Smooth muscle cell (in vitro differentiated cells): ENCODE measurements around the gene CASQ1. TPM values are rescaled to one million over a fixed set of nuclear protein-coding genes. Genes with fewer than 3 reads are reported as not detected.

Experiments
- DNase-seq: peaks from one replicate; lab custom pipeline; 2025; ENCODE audit not compliant: unreplicated experiment; lab: John Stamatoyannopoulos, UW
- H2AFZ ChIP-seq: fragments of 200-600 bp; sonication (generic); 2 replicates; pipeline ENCODE4 v1.6.0; 2016; ENCODE audit warnings: antibody characterized with exemption, low read depth, mild to moderate bottlenecking
- H3F3A ChIP-seq: fragments of 200-600 bp; sonication (generic); 2 replicates; pipeline ENCODE4 v1.6.0; 2017; ENCODE audit warnings: antibody characterized with exemption, low read depth
- H3K27ac ChIP-seq: fragments of 200-600 bp; sonication (generic); 2 replicates; pipeline ENCODE4 v1.5.1; 2016; ENCODE audit warnings: low read depth, mild to moderate bottlenecking
- H3K27me3 ChIP-seq: fragments of 200-600 bp; sonication (generic); 2 replicates; pipeline ENCODE4 v1.6.1; 2016; ENCODE audit warnings: low read depth, mild to moderate bottlenecking
- H3K36me3 ChIP-seq: fragments of 200-600 bp; sonication (generic); 2 replicates; pipeline ENCODE4 v1.5.1; 2016; ENCODE audit warnings: low read depth
- H3K4me1 ChIP-seq: fragments of 200-600 bp; sonication (generic); 2 replicates; pipeline ENCODE4 v1.5.1; 2016; ENCODE audit warnings: low read depth
- H3K4me2 ChIP-seq: fragments of 200-600 bp; sonication (generic); 2 replicates; pipeline ENCODE4 v1.6.0; 2016; ENCODE audit warnings: mild to moderate bottlenecking
- H3K4me3 ChIP-seq: fragments of 200-600 bp; sonication (generic); 2 replicates; pipeline ENCODE4 v1.5.1; 2016; ENCODE audit warnings: mild to moderate bottlenecking
- H3K79me2 ChIP-seq: fragments of 200-600 bp; sonication (generic); 2 replicates; pipeline ENCODE4 v1.6.0; 2016; ENCODE audit warnings: low read depth, mild to moderate bottlenecking
- H3K9ac ChIP-seq: fragments of 200-600 bp; sonication (generic); 2 replicates; pipeline ENCODE4 v1.6.0; 2016; ENCODE audit warnings: low read depth
- H3K9me3 ChIP-seq: fragments of 200-600 bp; sonication (generic); replicated peaks from 2 replicates; pipeline ENCODE4 v1.5.1; 2016; ENCODE audit warnings: low read depth
- H4K20me1 ChIP-seq: fragments of 200-600 bp; sonication (generic); 2 replicates; pipeline ENCODE4 v1.6.0; 2016; ENCODE audit warnings: low read depth
- WGBS: methylation state at CpG from one replicate; pipeline ENCODE4 v1.1.7; 2016; ENCODE audit warnings: low lambda C conversion rate; 5-methylcytosine and 5-hydroxymethylcytosine counted together
- polyA plus RNA-seq: library from polyadenylated mRNA; unstranded; fragments of >200 nt; fragmentation: Nextera tagmentation; extraction: Ambion mirVana; gene quantifications from 2 replicates; pipeline ENCODE4 v1.2.1, GENCODE V29; 2016
- total RNA-seq: library from RNA; depleted of rRNA; stranded (reverse); fragments of >200 nt; gene quantifications from 2 replicates; pipeline ENCODE4 v1.2.3, GENCODE V29; 2014
- TF ChIP-seq, protein P1 (sequence below): fragments of 200-600 bp; sonication (generic); IDR thresholded peaks from 2 replicates; pipeline ENCODE4 v1.5.1; 2017; ENCODE audit warnings: borderline replicate concordance, mild to moderate bottlenecking, antibody characterized with exemption; ENCODE audit not compliant: insufficient read depth, poor library complexity, severe bottlenecking

The CASQ1 gene
- total and polyA plus RNA-seq, 2 experiments from 2014 or later: 0.36 TPM; not detected in 1

DNA sequence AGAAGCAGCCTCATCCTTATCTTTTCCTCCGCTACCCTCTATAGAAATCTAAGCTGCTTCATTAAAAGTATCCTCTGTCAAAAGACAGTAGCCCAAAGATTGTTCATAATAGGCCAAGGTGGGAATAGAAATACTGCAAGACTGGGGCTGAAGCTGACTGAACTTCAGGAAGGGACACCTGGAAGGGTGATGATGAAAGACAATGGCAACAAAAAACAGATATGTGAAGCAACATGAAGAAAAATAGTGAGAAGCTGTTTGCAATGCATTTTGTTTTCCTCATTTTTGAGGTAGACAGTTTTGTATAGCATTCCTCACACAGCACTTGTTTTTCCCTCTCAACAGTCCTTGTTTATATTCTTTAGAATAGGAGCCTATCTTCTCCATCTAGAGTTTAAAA, 55.1 kb downstream of the CASQ1 start:
- TF ChIP-seq, protein P1, sequence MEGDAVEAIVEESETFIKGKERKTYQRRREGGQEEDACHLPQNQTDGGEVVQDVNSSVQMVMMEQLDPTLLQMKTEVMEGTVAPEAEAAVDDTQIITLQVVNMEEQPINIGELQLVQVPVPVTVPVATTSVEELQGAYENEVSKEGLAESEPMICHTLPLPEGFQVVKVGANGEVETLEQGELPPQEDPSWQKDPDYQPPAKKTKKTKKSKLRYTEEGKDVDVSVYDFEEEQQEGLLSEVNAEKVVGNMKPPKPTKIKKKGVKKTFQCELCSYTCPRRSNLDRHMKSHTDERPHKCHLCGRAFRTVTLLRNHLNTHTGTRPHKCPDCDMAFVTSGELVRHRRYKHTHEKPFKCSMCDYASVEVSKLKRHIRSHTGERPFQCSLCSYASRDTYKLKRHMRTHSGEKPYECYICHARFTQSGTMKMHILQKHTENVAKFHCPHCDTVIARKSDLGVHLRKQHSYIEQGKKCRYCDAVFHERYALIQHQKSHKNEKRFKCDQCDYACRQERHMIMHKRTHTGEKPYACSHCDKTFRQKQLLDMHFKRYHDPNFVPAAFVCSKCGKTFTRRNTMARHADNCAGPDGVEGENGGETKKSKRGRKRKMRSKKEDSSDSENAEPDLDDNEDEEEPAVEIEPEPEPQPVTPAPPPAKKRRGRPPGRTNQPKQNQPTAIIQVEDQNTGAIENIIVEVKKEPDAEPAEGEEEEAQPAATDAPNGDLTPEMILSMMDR: no peak
- H3K4me1 ChIP-seq: no peaks in the 10 kb centered on the region
- H3F3A ChIP-seq: no peaks in the 10 kb centered on the region
- no peak overlapping the region for H3K4me2 ChIP-seq
- peaks cover 43% of the 10 kb centered on the region for H3K79me2 ChIP-seq
- H3K36me3 ChIP-seq: no peaks in the 10 kb centered on the region
- no peak overlapping the region for H2AFZ ChIP-seq
- H3K9ac ChIP-seq: no peak overlapping the region
- no peak overlapping the region for H3K27ac ChIP-seq
- peaks cover 91% of the 10 kb centered on the region for H4K20me1 ChIP-seq
- no peaks in the 10 kb centered on the region for H3K9me3 ChIP-seq
- H3K27me3 ChIP-seq: no peaks in the 10 kb centered on the region
- DNase-seq: no peak
- WGBS: 81% methylated on average over 1 of the region's 1 CpG
- H3K4me3 ChIP-seq: no peak overlapping the region

DNA sequence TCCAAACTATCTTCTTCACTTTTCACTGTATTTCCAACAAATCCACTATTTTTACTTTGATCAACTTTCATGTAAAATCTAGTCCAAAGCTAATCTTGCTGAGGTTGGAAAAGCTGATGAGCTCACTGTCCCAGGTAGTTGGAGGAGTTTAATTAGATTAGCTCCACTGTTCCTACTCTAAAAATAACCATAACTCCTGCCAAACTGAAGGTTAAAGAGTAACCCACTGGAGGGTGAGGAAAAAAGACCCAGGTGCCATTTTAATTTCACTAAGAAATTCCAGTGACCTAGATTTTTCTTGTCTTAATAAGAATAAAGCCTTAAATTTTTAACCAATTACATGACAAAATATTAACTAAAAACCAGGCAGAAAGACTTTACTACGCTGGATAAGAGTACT, 56.7 kb downstream of the CASQ1 start:
- DNase-seq: no peak

DNA sequence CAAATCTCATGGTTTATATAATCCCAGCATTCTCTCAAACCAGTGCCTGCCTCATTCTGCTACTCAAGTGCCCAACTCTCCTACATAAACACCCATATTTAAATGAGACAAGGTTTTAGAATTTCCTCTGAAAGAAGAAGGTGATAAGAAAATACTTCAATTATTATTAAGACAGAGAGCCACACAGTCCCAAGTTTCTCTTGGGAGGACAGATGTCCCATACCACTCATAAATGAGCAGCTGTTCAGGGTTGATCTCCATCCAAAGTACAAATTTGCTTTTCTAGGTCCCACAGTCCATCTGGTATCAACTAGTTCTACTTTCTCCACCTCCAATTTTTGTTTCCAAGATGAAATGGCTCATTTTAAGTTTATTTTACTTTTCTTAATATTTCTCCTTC, 60.6 kb downstream of the CASQ1 start:
- Histone ChIP-seq H3K9me3 (no peaks in the 10 kb centered on the region), H3K79me2 (peaks cover 69% of the 10 kb centered on the region), H3K4me2 (no peak overlapping the region), H3K4me1 (no peaks in the 10 kb centered on the region), H3K36me3 (no peaks in the 10 kb centered on the region), H4K20me1 (peaks cover 98% of the 10 kb centered on the region), H3K27ac (no peak overlapping the region), H3K4me3 (no peak overlapping the region), H3K27me3 (no peaks in the 10 kb centered on the region), H2AFZ (no peak overlapping the region), H3F3A (peaks cover 7% of the 10 kb centered on the region), H3K9ac (no peak overlapping the region)
- TF ChIP-seq, protein P1: no peak
- no peak for DNase-seq

More for the DNA sequence above, 56.7 kb downstream of the CASQ1 start:
- H3K9ac ChIP-seq: no peak overlapping the region
- H3K27me3 ChIP-seq: no peaks in the 10 kb centered on the region
- H4K20me1 ChIP-seq: peaks cover 96% of the 10 kb centered on the region
- 91% methylated on average over 1 of the region's 1 CpG for WGBS
- no peaks in the 10 kb centered on the region for H3K36me3 ChIP-seq
- TF ChIP-seq, protein P1: no peak
- no peaks in the 10 kb centered on the region for H3K9me3 ChIP-seq
- H3K4me1 ChIP-seq: no peaks in the 10 kb centered on the region
- H2AFZ ChIP-seq: no peak overlapping the region
- no peak overlapping the region for H3K27ac ChIP-seq
- H3F3A ChIP-seq: no peaks in the 10 kb centered on the region
- peaks cover 56% of the 10 kb centered on the region for H3K79me2 ChIP-seq
- no peak overlapping the region for H3K4me3 ChIP-seq
- no peak overlapping the region for H3K4me2 ChIP-seq

Other genes with a start within 250 kb of the CASQ1 start
- gene IGSF9, start 245.0 kb upstream of the CASQ1 start, total RNA-seq: 0.49 and 0.99 TPM in 2 replicates
- gene IGSF9, start 245.0 kb upstream of the CASQ1 start, polyA plus RNA-seq: 2.1 and 6.6 TPM in 2 replicates
- gene SLAMF9, start 236.3 kb upstream of the CASQ1 start, total RNA-seq: 1.3 TPM in 1 of 2 replicates, not detected in the other
- 1.8 and 2.1 TPM in 2 replicates for gene SLAMF9, start 236.3 kb upstream of the CASQ1 start, polyA plus RNA-seq
- 4.7 and 5.2 TPM in 2 replicates for gene PIGM, start 158.6 kb upstream of the CASQ1 start, total RNA-seq
- gene PIGM, start 158.6 kb upstream of the CASQ1 start, polyA plus RNA-seq: 2.9 and 3.0 TPM in 2 replicates
- gene KCNJ10, start 120.4 kb upstream of the CASQ1 start, total RNA-seq: not detected in 2 replicates
- not detected in 2 replicates for gene KCNJ10, start 120.4 kb upstream of the CASQ1 start, polyA plus RNA-seq
- not detected in 2 replicates for gene KCNJ9, start 109.0 kb upstream of the CASQ1 start, total RNA-seq
- gene KCNJ9, start 109.0 kb upstream of the CASQ1 start, polyA plus RNA-seq: not detected in 2 replicates
- gene IGSF8, start 92.0 kb upstream of the CASQ1 start, total RNA-seq: 17.3 and 20.8 TPM in 2 replicates
- 30.2 and 35.5 TPM in 2 replicates for gene IGSF8, start 92.0 kb upstream of the CASQ1 start, polyA plus RNA-seq
- gene ATP1A2, start 74.8 kb upstream of the CASQ1 start, total RNA-seq: not detected in 2 replicates
- 0.07 TPM in 1 of 2 replicates, not detected in the other for gene ATP1A2, start 74.8 kb upstream of the CASQ1 start, polyA plus RNA-seq
- not detected in 2 replicates for gene ATP1A4, start 39.0 kb upstream of the CASQ1 start, total RNA-seq
- gene ATP1A4, start 39.0 kb upstream of the CASQ1 start, polyA plus RNA-seq: not detected in 2 replicates
- gene PEA15, start 14.8 kb downstream of the CASQ1 start, total RNA-seq: 85.0 and 115 TPM in 2 replicates
- gene PEA15, start 14.8 kb downstream of the CASQ1 start, polyA plus RNA-seq: 73.1 and 80.6 TPM in 2 replicates
- gene DCAF8, start 72.0 kb downstream of the CASQ1 start, total RNA-seq: 56.7 and 63.6 TPM in 2 replicates
- gene DCAF8, start 72.0 kb downstream of the CASQ1 start, polyA plus RNA-seq: 79.9 and 92.6 TPM in 2 replicates
- gene PEX19, start 94.6 kb downstream of the CASQ1 start, total RNA-seq: 40.2 and 47.1 TPM in 2 replicates
- 29.2 and 34.5 TPM in 2 replicates for gene PEX19, start 94.6 kb downstream of the CASQ1 start, polyA plus RNA-seq
- gene COPA, start 152.7 kb downstream of the CASQ1 start, total RNA-seq: 171 and 197 TPM in 2 replicates
- 182 and 196 TPM in 2 replicates for gene COPA, start 152.7 kb downstream of the CASQ1 start, polyA plus RNA-seq
- gene NCSTN, start 152.8 kb downstream of the CASQ1 start, total RNA-seq: 67.4 and 73.4 TPM in 2 replicates
- gene NCSTN, start 152.8 kb downstream of the CASQ1 start, polyA plus RNA-seq: 67.6 and 81.4 TPM in 2 replicates
- gene NHLH1, start 176.5 kb downstream of the CASQ1 start, total RNA-seq: 0.99 TPM in 1 of 2 replicates, not detected in the other
- gene NHLH1, start 176.5 kb downstream of the CASQ1 start, polyA plus RNA-seq: 0.27 and 0.46 TPM in 2 replicates
- gene VANGL2, start 210.0 kb downstream of the CASQ1 start, total RNA-seq: 12.2 and 12.6 TPM in 2 replicates
- 7.1 and 8.3 TPM in 2 replicates for gene VANGL2, start 210.0 kb downstream of the CASQ1 start, polyA plus RNA-seq